HG03097 (cell line): ENCODE measurements around the gene CBLIF.
"Not testable (repeated sequence)": the region's sequence is repeated elsewhere in the genome, so short reads cannot be mapped to it uniquely, and the experiment has no call there.

Source experiments
- ATAC-seq: cut with Tn5 transposase; IDR thresholded peaks from one replicate; pipeline ENCODE4 v1.9.1; 2021; ENCODE audit not compliant: unreplicated experiment, low FRiP score

The CBLIF gene

DNA sequence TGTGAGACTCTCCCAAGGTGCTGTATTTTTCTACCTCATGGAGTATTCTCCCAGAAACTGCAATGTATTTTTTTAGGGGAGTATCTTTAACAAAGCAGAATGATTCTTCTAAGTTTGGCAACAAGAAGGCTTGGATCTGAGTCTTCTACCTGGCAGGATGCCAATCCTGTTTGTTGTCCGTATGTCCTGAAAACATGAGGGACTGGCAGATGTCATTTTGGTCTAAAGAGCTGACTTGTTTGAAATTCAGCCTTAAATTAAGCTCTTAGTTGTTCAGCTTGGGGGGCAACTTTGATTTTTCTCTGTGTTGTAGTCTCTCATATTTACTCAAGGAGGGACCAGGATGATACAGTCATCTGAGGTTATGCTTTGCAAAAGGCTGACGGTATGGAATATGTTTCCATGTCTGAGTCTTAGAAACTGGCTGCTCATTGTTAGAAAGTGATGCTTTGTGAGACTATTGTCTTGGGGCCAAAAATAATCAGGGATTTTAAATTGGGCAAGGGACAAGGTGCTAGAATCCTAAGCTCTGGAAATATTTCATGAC is 44.1 kb downstream of the CBLIF start:
- ATAC-seq = no peak

GRCh38 chr11:59800390-59801025 is 44.8 kb downstream of the CBLIF start:
- ATAC-seq = no peak

- no peak for ATAC-seq
Measured at GRCh38 chr11:59794417-59794816, 50.9 kb downstream of the CBLIF start.

DNA sequence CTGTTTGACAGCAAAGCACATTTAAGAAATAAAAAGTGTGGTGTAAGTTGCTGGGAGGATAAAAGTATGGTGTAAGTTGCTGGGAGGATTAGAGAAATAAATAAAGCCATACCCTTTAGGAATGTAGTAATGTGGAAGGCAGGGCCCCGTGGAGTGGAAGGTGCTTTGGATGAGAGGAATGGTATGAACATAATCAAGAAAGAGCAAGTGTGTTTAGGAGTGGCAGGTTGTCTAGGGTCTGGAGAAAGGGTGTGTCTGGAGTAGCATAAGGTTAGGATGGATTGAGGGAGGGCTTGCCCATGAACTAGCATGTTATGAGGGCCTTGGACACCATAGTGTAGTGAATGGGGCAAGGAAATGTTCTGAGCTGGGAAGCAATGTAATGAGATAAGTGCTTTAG is 52.8 kb downstream of the CBLIF start:
- no peak for ATAC-seq

DNA sequence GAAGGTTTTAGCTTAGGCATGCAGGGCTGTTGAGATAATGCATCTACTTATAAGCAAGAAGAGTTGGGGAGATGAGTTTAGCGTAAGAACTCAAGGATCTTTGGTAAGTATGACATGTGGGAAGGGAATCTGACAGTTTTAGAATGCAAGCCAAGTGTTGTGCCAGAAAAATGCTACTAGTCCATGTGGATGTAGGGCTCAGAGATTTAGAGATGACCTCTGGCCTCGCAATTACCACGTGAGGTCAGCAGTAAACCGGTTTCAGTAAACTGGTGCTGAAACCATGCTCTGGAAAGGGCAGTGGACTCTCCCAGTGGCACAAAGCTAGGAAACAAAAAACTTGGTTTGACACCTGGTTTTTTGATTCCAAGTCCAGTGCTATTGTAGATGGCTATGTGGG is 53.7 kb downstream of the CBLIF start:
- ATAC-seq = no peak

DNA sequence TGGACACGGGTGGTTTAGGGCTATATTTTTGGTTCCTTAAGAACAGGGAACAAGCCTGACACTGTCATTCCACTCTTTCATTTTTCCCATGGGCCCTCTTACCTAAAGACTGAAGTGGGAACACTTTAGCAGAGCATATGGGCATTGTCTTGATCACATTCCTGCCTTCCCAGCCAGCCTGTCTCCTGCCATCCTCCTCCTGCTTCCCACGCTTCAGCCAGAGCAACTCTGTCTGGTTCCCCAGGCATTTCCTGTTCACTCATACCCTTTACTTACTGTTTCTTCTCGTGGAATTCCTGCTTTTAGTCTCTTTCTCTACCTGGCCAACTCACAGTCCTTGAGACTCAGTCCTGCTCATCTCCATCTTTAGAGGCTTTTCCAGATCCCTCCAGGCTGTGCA is 57.5 kb downstream of the CBLIF start:
- ATAC-seq = no peak

- no peak for ATAC-seq
Measured at GRCh38 chr11:59787255-59787588, 58.1 kb downstream of the CBLIF start.

DNA sequence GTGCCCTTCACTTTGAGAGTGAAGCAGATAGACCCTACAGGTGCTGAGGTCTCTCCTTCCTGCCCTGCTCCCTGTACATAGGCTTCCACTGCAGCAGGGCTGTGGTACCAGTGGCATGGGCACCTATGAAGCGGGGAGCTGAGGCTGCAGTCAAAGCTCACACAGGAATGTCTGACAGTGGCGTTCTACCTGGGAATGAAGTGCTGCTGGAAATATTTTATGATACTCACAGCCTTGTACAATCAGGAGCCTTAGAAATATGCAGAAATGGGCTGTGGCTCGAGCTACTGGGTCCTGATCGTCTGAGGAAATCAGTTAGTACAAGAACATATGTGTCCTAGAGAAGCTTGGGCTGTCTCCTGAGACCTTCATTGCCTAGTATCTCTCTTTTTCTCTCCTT is 59.5 kb downstream of the CBLIF start:
- no peak for ATAC-seq

DNA sequence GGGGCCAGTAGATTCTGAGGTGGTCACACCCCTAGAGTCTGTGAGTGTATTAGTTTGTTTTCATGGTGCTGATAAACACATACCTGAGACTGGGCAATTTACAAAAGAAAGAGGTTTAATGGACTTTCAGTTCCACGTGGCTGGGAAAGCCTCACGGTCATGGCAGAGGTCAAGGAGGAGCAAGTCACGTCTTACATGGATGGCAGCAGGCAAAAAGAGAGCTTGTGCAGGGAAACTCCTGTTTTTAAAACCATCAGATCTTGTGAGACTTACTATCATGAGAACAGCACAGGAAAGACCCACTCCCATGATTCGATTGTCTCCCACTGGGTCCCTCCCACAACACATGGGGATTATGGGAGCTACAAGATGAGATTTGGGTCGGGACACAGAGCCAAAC is 60.9 kb downstream of the CBLIF start:
- ATAC-seq = not testable (repeated sequence)

DNA sequence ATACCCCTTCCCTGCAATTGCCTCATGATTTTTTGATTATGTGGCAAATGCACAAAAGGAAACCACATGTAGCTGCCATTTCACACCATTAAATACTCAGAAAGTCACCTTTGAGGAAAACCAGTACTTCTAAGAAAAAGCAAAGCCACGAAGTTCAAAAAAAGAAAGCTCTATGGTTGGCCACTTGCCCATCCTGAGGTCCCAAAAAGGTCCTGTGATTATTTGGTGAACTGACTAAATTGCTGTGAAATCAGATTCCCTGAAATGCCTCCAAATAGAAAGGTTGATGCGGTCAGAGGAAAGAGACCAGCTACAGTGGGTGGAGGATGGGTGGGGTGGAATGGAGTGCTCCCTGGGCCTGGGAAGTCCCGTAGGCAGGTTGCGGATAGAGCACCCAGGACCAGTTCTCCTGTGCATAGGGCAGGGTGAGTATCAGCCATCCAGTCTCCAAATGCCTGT is 61.6 kb downstream of the CBLIF start:
- ATAC-seq = no peak

DNA sequence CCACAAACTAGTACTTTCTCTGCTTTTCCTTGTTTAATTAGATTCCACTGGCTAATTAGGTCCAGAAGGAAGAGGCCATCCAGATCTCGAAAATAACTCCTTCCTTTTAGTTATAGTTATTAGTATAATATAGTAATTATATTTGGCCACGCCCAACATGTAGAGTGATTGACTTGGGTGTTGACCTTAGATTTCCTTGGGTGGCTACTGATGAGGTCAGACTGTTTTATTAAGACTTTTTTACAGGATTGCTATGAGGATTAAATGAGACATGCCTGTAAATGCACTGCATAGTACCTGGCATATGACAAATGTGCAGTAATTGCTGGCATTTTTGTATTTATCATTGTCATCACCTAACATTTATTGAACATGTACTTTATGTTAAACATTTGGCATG is 63.2 kb downstream of the CBLIF start:
- no peak for ATAC-seq

- no peak for ATAC-seq
Measured at GRCh38 chr11:59779487-59779886, 65.8 kb downstream of the CBLIF start.
